B cell (primary cell): Measurements from ENCODE around the gene CTBP2. TPM values are rescaled to one million over a fixed set of nuclear protein-coding genes. Genes with fewer than 3 reads are reported as not detected.

Experiments used
- ATAC-seq: fragments of 200-7000 bp; cut with Tn5 transposase; one replicate; pipeline ENCODE4 v1.10.0; 2021; ENCODE audit warnings: low read depth, mild to moderate bottlenecking, moderate number of reproducible peaks, moderate library complexity
- CTCF ChIA-PET: fragments of 350-600 bp; sonication (Branson Sonifier 250); formaldehyde crosslinking; loops from one replicate; lab custom pipeline; 2021; ENCODE audit warnings: antibody characterized with exemption, inconsistent platforms; lab: Charles Lee
- POLR2A ChIA-PET: fragments of 350-600 bp; sonication (Branson Sonifier 250); formaldehyde crosslinking; loops from one replicate; lab custom pipeline; 2021; ENCODE audit warnings: antibody characterized with exemption; lab: Charles Lee
- DNase-seq: peaks from one replicate; pipeline ENCODE4 v3.0.0; 2013
- H2AFZ ChIP-seq: 2 replicates; pipeline ENCODE4 v1.6.1; 2012; ENCODE audit warnings: mild to moderate bottlenecking, low read depth, low read length; ENCODE audit not compliant: insufficient read depth, poor library complexity, severe bottlenecking
- H3K27ac ChIP-seq, 2 donors: 1 replicate in 1 of 2; 2 replicates in 1 of 2; pipeline ENCODE4 v1.5.1; 2012 to 2013; ENCODE audit warnings: low read length in 2 of 2, mild to moderate bottlenecking in 2 of 2, moderate library complexity in 1 of 2
- H3K27me3 ChIP-seq, 4 experiments: fragments of 200-600 bp in 1 of 4; sonication (generic) in 1 of 4; replicated peaks in 1 of 4; 1 replicate in 2 of 4; 2 replicates in 2 of 4; pipeline versions ENCODE4 v1.6.1 to v1.7.0; 2013 to 2016; ENCODE audit warnings: low read length in 3 of 4, mild to moderate bottlenecking in 2 of 4, mixed read lengths in 1 of 4, moderate library complexity in 1 of 4; ENCODE audit not compliant: insufficient read depth in 4 of 4, control insufficient read depth in 3 of 4; ENCODE audit errors: control extremely low read depth in 1 of 4
- H3K36me3 ChIP-seq, 2 experiments: replicated peaks in 1 of 2; 1 replicate in 1 of 2; 2 replicates in 1 of 2; pipeline versions ENCODE4 v1.6.1 to v1.7.1; 2013; ENCODE audit warnings: low read length in 1 of 2; ENCODE audit not compliant: insufficient read depth in 2 of 2, control insufficient read depth in 1 of 2; ENCODE audit errors: control extremely low read depth in 1 of 2, extremely low read depth in 1 of 2
- H3K4me1 ChIP-seq, 2 donors: fragments of 200-600 bp in 1 of 2; sonication (generic) in 1 of 2; 1 replicate in 1 of 2; 2 replicates in 1 of 2; pipeline versions ENCODE4 v1.5.1 to v1.6.1; 2013 to 2017; ENCODE audit warnings: low read length in 2 of 2; ENCODE audit not compliant: control insufficient read depth in 2 of 2, insufficient read depth in 2 of 2
- H3K4me2 ChIP-seq: replicated peaks from 2 replicates; pipeline ENCODE3; 2012; ENCODE audit warnings: mild to moderate bottlenecking, low read depth, low read length; ENCODE audit not compliant: poor library complexity, severe bottlenecking
- H3K4me3 ChIP-seq, 5 experiments: fragments of 200-600 bp in 1 of 5; sonication (generic) in 1 of 5; 1 replicate in 3 of 5; 2 replicates in 2 of 5; pipeline versions ENCODE4 v1.5.1 to v1.7.0; 2011 to 2016; ENCODE audit warnings: low read length in 4 of 5, mild to moderate bottlenecking in 4 of 5, low read depth in 2 of 5, control low read depth in 1 of 5, moderate library complexity in 1 of 5; ENCODE audit not compliant: insufficient read depth in 1 of 5; ENCODE audit errors: control extremely low read depth in 1 of 5, extremely low read depth in 1 of 5
- H3K79me2 ChIP-seq: fragments of 200-600 bp; sonication (generic); one replicate; pipeline ENCODE4 v1.6.0; 2016; ENCODE audit warnings: low read length; ENCODE audit not compliant: control insufficient read depth, insufficient read depth
- H3K9ac ChIP-seq: fragments of 200-600 bp; sonication (generic); 2 replicates; pipeline ENCODE4 v1.6.1; 2017; ENCODE audit warnings: mild to moderate bottlenecking, low read length, moderate library complexity
- H3K9me3 ChIP-seq, 3 donors: one replicate each; pipeline versions ENCODE4 v1.6.1 to v1.7.1; 2013; ENCODE audit warnings: low read length in 2 of 3; ENCODE audit not compliant: control insufficient read depth in 2 of 3, insufficient read depth in 1 of 3; ENCODE audit errors: control extremely low read depth in 1 of 3
- H4K20me1 ChIP-seq: 2 replicates; pipeline ENCODE4 v1.6.0; 2012; ENCODE audit warnings: mild to moderate bottlenecking, low read length; ENCODE audit not compliant: insufficient read depth, control insufficient read depth, poor library complexity, severe bottlenecking
- H3K27ac Mint-ChIP-seq: one replicate; pipeline ENCODE4 v1.8.0; 2021; ENCODE audit warnings: mixed read lengths
- H3K27me3 Mint-ChIP-seq: one replicate; pipeline ENCODE4 v1.8.0; 2021; ENCODE audit warnings: mixed read lengths
- H3K4me1 Mint-ChIP-seq: one replicate; pipeline ENCODE4 v1.8.0; 2021; ENCODE audit warnings: mixed read lengths
- H3K4me3 Mint-ChIP-seq: one replicate; pipeline ENCODE4 v1.8.0; 2021; ENCODE audit warnings: mixed read lengths
- H3K9me3 Mint-ChIP-seq: one replicate; pipeline ENCODE4 v1.8.0; 2022; ENCODE audit warnings: mixed read lengths; ENCODE audit not compliant: insufficient read depth
- CTCF ChIP-seq: fragments of 200-600 bp; IDR thresholded peaks from one replicate; pipeline ENCODE4 v1.8.0; 2022; ENCODE audit warnings: antibody characterized with exemption, mild to moderate bottlenecking
- EZH2 ChIP-seq: IDR thresholded peaks from 2 replicates; pipeline ENCODE4 v1.6.1; 2012; ENCODE audit warnings: borderline replicate concordance, low read depth, mild to moderate bottlenecking, moderate library complexity, low read length; ENCODE audit not compliant: insufficient read depth, poor library complexity, severe bottlenecking
- WGBS: methylation state at CpG from one replicate; pipeline ENCODE4 v1.1.5; 2013; ENCODE audit warnings: missing lambda C conversion rate; ENCODE audit not compliant: insufficient coverage; 5-methylcytosine and 5-hydroxymethylcytosine counted together
- intact Hi-C: fragments of 100-400 bp; cut with micrococcal nuclease; formaldehyde crosslinking; loops from one replicate; pipeline ENCODE4 v1.10.0; 2022
- polyA plus RNA-seq: library from polyadenylated mRNA; depleted of rRNA; stranded (reverse); fragments of >200 nt; gene quantifications from 2 replicates; pipeline ENCODE4 v1.2.3, GENCODE V29; 2012
- total RNA-seq, 2 donors: library from RNA; stranded (reverse); fragments of 120-200 nt in 1 of 2; gene quantifications; 1 replicate in 1 of 2; 2 replicates in 1 of 2; pipeline versions ENCODE4 v1.2.3 to v1.2.4, GENCODE V29; 2013 to 2022

The CTBP2 gene
- total and polyA plus RNA-seq, 2 donors (not counting 1 experiment from before 2014, with no cell fraction given): 0.39 to 0.85 TPM

- H3K4me2 ChIP-seq: peak overlapping the region; percentile 17
- TF ChIP-seq CTCF: no peak
- no peak for TF ChIP-seq EZH2
- intact Hi-C loops: no loop called here
- Mint-ChIP-seq H3K27ac (no peak overlapping the region), H3K27me3 (peaks cover 61% of the 10 kb centered on the region), H3K4me3 (no peak overlapping the region), H3K9me3 (no peaks in the 10 kb centered on the region), H3K4me1 (peaks cover 28% of the 10 kb centered on the region)
- WGBS: 0% methylated on average over 2 of the region's 12 CpGs
- H3K4me3 ChIP-seq: no peak overlapping the region
- ATAC-seq: no peak
- H3K27ac ChIP-seq: no peak overlapping the region
- H3K9ac ChIP-seq: no peak overlapping the region
- H3K27me3 ChIP-seq: peaks cover 0 to 58% (median 18%) of the 10 kb centered on the region in 4 experiments
- no peaks in the 10 kb centered on the region for H3K79me2 ChIP-seq
- H3K36me3 ChIP-seq: no peaks in the 10 kb centered on the region
- H4K20me1 ChIP-seq: no peaks in the 10 kb centered on the region
- peaks cover 0 to 4% (median 0%) of the 10 kb centered on the region in 3 donors for H3K9me3 ChIP-seq
- POLR2A ChIA-PET: no interaction called here
- no peak overlapping the region for H2AFZ ChIP-seq
- no peak for DNase-seq
- H3K4me1 ChIP-seq: peaks cover 21 to 29% of the 10 kb centered on the region in 2 donors
- CTCF ChIA-PET: no interaction called here
Measured at GRCh38 chr10:125144206-125144605, 16.2 kb downstream of the CTBP2 start.

- Mint-ChIP-seq H3K9me3 (no peaks in the 10 kb centered on the region), H3K4me1 (peaks cover 27% of the 10 kb centered on the region), H3K27me3 (peaks cover 60% of the 10 kb centered on the region), H3K27ac (no peak overlapping the region), H3K4me3 (no peak overlapping the region)
- TF ChIP-seq EZH2: no peak
- no peak for TF ChIP-seq CTCF
- peaks cover 0 to 4% (median 0%) of the 10 kb centered on the region in 3 donors for H3K9me3 ChIP-seq
- no peak for ATAC-seq
- H3K27ac ChIP-seq: no peak overlapping the region
- no peak overlapping the region for H3K4me3 ChIP-seq
- no peak overlapping the region for H3K9ac ChIP-seq
- peaks cover 21 to 26% of the 10 kb centered on the region in 2 donors for H3K4me1 ChIP-seq
- no peak overlapping the region for H3K4me2 ChIP-seq
- H3K79me2 ChIP-seq: no peaks in the 10 kb centered on the region
- no peaks in the 10 kb centered on the region for H4K20me1 ChIP-seq
- H3K27me3 ChIP-seq: peaks cover 0 to 48% (median 15%) of the 10 kb centered on the region in 4 experiments
- no peaks in the 10 kb centered on the region for H3K36me3 ChIP-seq
- no peak overlapping the region for H2AFZ ChIP-seq
- POLR2A ChIA-PET: no interaction called here
- WGBS: 96% methylated on average over 8 of the region's 9 CpGs
- intact Hi-C loops: no loop called here
- no peak for DNase-seq
- CTCF ChIA-PET: no interaction called here
Measured at GRCh38 chr10:125142946-125143345, 17.4 kb downstream of the CTBP2 start.
